ENCODE measurements around the gene CFAP298. TPM values are rescaled to one million over a fixed set of nuclear protein-coding genes. Genes with fewer than 3 reads are reported as not detected.

Gene CFAP298
- total and polyA plus RNA-seq, 3 donors from 2014 or later = 55.6 to 114 (median 60.2) TPM

- Histone ChIP-seq H3K4me3 (peak overlapping the region; percentile 43 to 75), H3K36me3 (ENCODE audit: low read depth, missing control alignments) (no peaks in the 10 kb centered on the region), H3K4me1 (peaks cover 6% of the 10 kb centered on the region), H3K27me3 (no peaks in the 10 kb centered on the region), H3K27ac (peak overlapping the region; percentile 77 to 88), H3K9me3 (no peaks in the 10 kb centered on the region)
- peak; percentile 91 for DNase-seq
- TF ChIP-seq POLR2A (IDR thresholded peaks at IDR 0.05) (no peak), CTCF (IDR thresholded peaks at IDR 0.05) (peak; percentile 75 to 77 (median 76))
- intact Hi-C loops (cut with DNase I; ENCODE audit: low total_unique reads) = loop anchor here (10.0 kb wide), 1 partner anchor 165 kb away; no protein-coding TSS in a partner anchor
- 3% methylated on average over 27 to 61 of the region's 61 CpGs for WGBS, 2 donors
Measured at GRCh38 chr21:32569261-32570230, 42.6 kb downstream of the CFAP298 start.

GRCh38 chr21:32567626-32568025, 44.6 kb downstream of the CFAP298 start:
- WGBS, 2 donors = 88 to 97% methylated on average over 6 to 8 of the region's 8 CpGs
- no peak overlapping the region for H3K27ac ChIP-seq
- no peaks in the 10 kb centered on the region for H3K36me3 ChIP-seq (ENCODE audit: low read depth, missing control alignments)
- peaks cover 6% of the 10 kb centered on the region for H3K4me1 ChIP-seq
- H3K27me3 ChIP-seq = no peaks in the 10 kb centered on the region
- TF ChIP-seq CTCF (IDR thresholded peaks at IDR 0.05) = no peak
- no peak for TF ChIP-seq POLR2A (IDR thresholded peaks at IDR 0.05)
- no peak for DNase-seq
- no peak overlapping the region for H3K4me3 ChIP-seq
- intact Hi-C loops (cut with DNase I; ENCODE audit: low total_unique reads) = loop anchor here (10.0 kb wide), 1 partner anchor 163 kb away; no protein-coding TSS in a partner anchor
- no peaks in the 10 kb centered on the region for H3K9me3 ChIP-seq

GRCh38 chr21:32566741-32567389, 45.3 kb downstream of the CFAP298 start:
- intact Hi-C loops (cut with DNase I; ENCODE audit: low total_unique reads) = loop anchor here (10.0 kb wide), 1 partner anchor 162 kb away; no protein-coding TSS in a partner anchor
- peaks cover 6% of the 10 kb centered on the region for H3K4me1 ChIP-seq
- H3K27me3 ChIP-seq = no peaks in the 10 kb centered on the region
- DNase-seq = no peak
- H3K36me3 ChIP-seq (ENCODE audit: low read depth, missing control alignments) = no peaks in the 10 kb centered on the region
- no peak overlapping the region for H3K27ac ChIP-seq
- no peak overlapping the region for H3K4me3 ChIP-seq
- 86 to 90% methylated on average over 5 of the region's 5 CpGs for WGBS, 2 donors
- TF ChIP-seq POLR2A (IDR thresholded peaks at IDR 0.05) (no peak), CTCF (IDR thresholded peaks at IDR 0.05) (no peak)
- no peaks in the 10 kb centered on the region for H3K9me3 ChIP-seq

- Histone ChIP-seq H3K27me3 (no peaks in the 10 kb centered on the region), H3K9me3 (no peaks in the 10 kb centered on the region), H3K36me3 (ENCODE audit: low read depth, missing control alignments) (no peaks in the 10 kb centered on the region), H3K4me1 (peaks cover 6% of the 10 kb centered on the region), H3K4me3 (no peak overlapping the region), H3K27ac (no peak overlapping the region)
- TF ChIP-seq POLR2A (IDR thresholded peaks at IDR 0.05) (no peak), CTCF (IDR thresholded peaks at IDR 0.05) (no peak)
- intact Hi-C loops (cut with DNase I; ENCODE audit: low total_unique reads) = loop anchor here (10.0 kb wide), 1 partner anchor 161 kb away; no protein-coding TSS in a partner anchor
- no peak for DNase-seq
- WGBS, 2 donors = 88 to 92% methylated on average over 2 of the region's 2 CpGs
Measured at GRCh38 chr21:32565856-32566465, 46.2 kb downstream of the CFAP298 start.
